ENCODE measurements around the gene CBLC. TPM values are rescaled to one million over a fixed set of nuclear protein-coding genes. Genes with fewer than 3 reads are reported as not detected.

CBLC gene
- total RNA-seq, 4 donors from 2014 or later, result 0.93 to 1.0 TPM; not detected in 2

DNA sequence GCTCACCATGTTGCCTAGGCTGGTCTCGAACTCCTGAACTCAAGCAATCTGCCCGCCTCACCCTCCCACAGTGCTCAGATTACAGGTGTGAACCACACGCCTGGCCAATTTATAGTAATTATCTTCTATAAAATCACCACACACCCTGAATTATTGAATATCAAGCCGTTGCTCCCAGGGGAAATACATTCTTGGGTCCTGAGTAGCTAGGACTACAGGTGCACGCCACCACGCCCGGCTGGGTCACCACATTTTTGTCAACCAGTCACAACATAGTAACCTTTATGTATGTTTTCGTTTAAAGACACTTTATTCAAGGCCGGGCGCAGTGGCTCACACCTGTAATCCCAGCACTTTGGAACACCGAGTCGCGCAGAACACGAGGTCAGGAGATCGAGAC, 8.3 kb downstream of the CBLC start:
- 87 to 93% methylated on average over 6 to 15 of the region's 15 CpGs for WGBS, 2 donors (ENCODE audit: low coverage in 1 of 2)
- H3K4me1 ChIP-seq, result peaks cover 0 to 7% (median 0%) of the 10 kb centered on the region in 3 donors
- no peaks in the 10 kb centered on the region for H3K9me3 ChIP-seq
- no peak overlapping the region for H3K4me3 ChIP-seq
- no peak overlapping the region for H3K27ac ChIP-seq
- TF ChIP-seq EP300 (IDR thresholded peaks at IDR 0.05) (no peak), POLR2A (IDR thresholded peaks at IDR 0.05) (no peak), POLR2AphosphoS5 (IDR thresholded peaks at IDR 0.05) (no peak)
- TF ChIP-seq, protein P1, sequence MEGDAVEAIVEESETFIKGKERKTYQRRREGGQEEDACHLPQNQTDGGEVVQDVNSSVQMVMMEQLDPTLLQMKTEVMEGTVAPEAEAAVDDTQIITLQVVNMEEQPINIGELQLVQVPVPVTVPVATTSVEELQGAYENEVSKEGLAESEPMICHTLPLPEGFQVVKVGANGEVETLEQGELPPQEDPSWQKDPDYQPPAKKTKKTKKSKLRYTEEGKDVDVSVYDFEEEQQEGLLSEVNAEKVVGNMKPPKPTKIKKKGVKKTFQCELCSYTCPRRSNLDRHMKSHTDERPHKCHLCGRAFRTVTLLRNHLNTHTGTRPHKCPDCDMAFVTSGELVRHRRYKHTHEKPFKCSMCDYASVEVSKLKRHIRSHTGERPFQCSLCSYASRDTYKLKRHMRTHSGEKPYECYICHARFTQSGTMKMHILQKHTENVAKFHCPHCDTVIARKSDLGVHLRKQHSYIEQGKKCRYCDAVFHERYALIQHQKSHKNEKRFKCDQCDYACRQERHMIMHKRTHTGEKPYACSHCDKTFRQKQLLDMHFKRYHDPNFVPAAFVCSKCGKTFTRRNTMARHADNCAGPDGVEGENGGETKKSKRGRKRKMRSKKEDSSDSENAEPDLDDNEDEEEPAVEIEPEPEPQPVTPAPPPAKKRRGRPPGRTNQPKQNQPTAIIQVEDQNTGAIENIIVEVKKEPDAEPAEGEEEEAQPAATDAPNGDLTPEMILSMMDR (IDR thresholded peaks at IDR 0.05), result no peak
- no peak for ATAC-seq
- H3K27me3 ChIP-seq, result no peaks in the 10 kb centered on the region
- no peaks in the 10 kb centered on the region for H3K36me3 ChIP-seq

DNA sequence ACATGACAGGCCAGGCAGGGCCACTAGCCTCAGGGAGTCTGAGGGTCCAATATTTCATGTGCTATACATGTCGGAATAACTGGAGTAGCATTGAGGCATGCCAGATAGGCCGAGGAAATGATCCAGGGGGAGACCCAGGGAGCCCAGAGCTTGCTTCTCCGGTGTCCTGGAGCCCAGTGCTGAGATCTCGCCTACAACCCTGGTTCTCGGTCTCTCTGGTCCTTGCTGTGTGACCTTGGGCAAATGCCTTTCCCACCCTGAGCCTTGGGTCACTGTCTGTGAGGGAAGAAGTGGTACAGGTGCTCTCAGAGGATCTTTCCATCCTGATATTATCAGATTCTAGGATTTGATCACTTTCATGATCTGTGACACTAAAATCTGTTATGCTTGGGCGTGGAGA, 11.3 kb downstream of the CBLC start:
- no peak for ATAC-seq
- TF ChIP-seq POLR2A (IDR thresholded peaks at IDR 0.05), result no peak
- TF ChIP-seq, protein P1 (IDR thresholded peaks at IDR 0.05), result no peak
- no peak for TF ChIP-seq POLR2AphosphoS5 (IDR thresholded peaks at IDR 0.05)
- no peak for TF ChIP-seq EP300 (IDR thresholded peaks at IDR 0.05)
- no peaks in the 10 kb centered on the region for H3K9me3 ChIP-seq
- no peak overlapping the region for H3K4me3 ChIP-seq
- no peaks in the 10 kb centered on the region for H3K36me3 ChIP-seq
- no peaks in the 10 kb centered on the region for H3K27me3 ChIP-seq
- no peak overlapping the region for H3K27ac ChIP-seq
- 84 to 100% methylated on average over 1 to 2 of the region's 6 CpGs for WGBS, 2 donors (ENCODE audit: low coverage in 1 of 2)
- peaks cover 0 to 7% (median 0%) of the 10 kb centered on the region in 3 donors for H3K4me1 ChIP-seq

DNA sequence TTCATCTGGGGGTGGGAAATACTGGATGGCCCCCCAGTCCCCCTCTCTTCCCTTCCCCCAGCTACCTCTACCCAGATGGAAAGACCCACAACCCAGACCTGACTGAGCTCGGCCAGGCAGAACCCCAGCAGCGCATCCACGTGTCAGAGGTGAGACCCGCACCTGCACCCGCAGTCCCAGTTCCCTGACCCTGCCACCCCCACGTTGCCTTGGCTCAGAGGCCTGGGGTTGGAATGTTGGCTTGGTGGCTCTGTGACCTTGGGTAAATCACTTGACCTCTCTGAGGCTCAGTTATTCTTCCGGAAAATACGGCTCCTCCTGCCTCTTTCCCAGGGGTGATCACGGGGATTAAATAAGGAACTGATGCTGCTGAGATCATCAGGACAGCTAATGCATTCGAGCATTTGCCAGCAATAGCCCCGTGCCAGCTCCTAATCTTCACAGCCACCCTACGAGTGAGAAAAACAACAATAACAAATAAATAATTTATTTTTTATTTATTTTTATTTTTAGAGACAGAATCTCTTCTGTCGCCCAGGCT, 12.3 kb downstream of the CBLC start:
- Histone ChIP-seq H3K4me3 (no peak overlapping the region), H3K27ac (no peak overlapping the region), H3K27me3 (no peaks in the 10 kb centered on the region), H3K4me1 (no peaks in the 10 kb centered on the region), H3K9me3 (no peaks in the 10 kb centered on the region), H3K36me3 (no peaks in the 10 kb centered on the region)
- no peak for ATAC-seq
- 67 to 80% methylated on average over 3 to 4 of the region's 13 CpGs for WGBS, 2 donors (ENCODE audit: low coverage in 1 of 2)
- TF ChIP-seq, protein P1 (IDR thresholded peaks at IDR 0.05), result no peak
- TF ChIP-seq POLR2A (IDR thresholded peaks at IDR 0.05), result no peak

DNA sequence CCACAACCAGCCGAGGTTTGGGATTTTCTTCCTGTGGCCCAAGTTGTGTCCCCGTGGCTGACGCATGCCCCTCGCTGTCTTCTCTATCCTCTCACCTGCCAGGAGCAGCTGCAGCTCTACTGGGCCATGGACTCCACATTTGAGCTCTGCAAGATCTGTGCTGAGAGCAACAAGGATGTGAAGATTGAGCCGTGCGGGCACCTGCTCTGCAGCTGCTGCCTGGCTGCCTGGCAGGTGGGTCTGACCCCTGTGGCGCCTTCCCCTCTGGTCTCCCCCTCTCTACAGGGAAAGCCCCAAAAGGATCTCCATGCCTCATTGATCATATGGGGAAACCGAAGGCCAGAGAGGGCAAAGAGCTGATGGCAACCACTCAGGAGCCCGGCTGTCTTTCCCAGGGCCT, 14.6 kb downstream of the CBLC start:
- H3K36me3 ChIP-seq, result no peaks in the 10 kb centered on the region
- peaks cover 0 to 11% (median 2%) of the 10 kb centered on the region in 3 donors for H3K4me1 ChIP-seq
- 75 to 100% methylated on average over 2 of the region's 9 CpGs for WGBS, 2 donors (ENCODE audit: low coverage in 1 of 2)
- H3K27ac ChIP-seq, result no peak overlapping the region
- TF ChIP-seq, protein P1 (IDR thresholded peaks at IDR 0.05), result no peak
- TF ChIP-seq POLR2A (IDR thresholded peaks at IDR 0.05) (no peak), EP300 (IDR thresholded peaks at IDR 0.05) (no peak), POLR2AphosphoS5 (IDR thresholded peaks at IDR 0.05) (no peak)
- H3K9me3 ChIP-seq, result no peaks in the 10 kb centered on the region
- H3K4me3 ChIP-seq, result no peak overlapping the region
- H3K27me3 ChIP-seq, result no peaks in the 10 kb centered on the region
- no peak for ATAC-seq

DNA sequence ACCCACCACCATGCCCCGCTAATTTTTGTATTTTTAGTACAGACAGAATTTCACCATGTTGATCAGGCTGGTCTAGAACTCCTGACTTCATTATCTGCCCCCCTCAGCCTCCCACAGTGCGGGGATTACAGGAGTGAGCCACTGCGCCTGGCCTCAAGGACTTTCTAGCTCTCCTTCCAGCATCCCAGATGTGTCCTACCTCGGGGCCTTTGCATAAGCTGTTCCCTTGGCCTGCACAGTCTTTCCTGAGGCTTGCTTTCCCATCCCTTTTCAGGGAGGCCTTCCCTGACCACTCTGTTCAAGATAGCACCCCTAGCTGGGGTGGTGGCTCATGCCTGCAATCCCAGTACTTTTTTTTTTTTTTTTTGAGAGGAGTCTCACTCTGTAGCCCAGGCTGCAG, 16.9 kb downstream of the CBLC start:
- Histone ChIP-seq H3K36me3 (no peaks in the 10 kb centered on the region), H3K4me3 (no peak overlapping the region), H3K27me3 (no peaks in the 10 kb centered on the region), H3K27ac (no peak overlapping the region), H3K9me3 (no peaks in the 10 kb centered on the region), H3K4me1 (peaks cover 0 to 12% (median 2%) of the 10 kb centered on the region in 3 donors)
- ATAC-seq, result no peak
- no peak for TF ChIP-seq POLR2AphosphoS5 (IDR thresholded peaks at IDR 0.05)
- TF ChIP-seq EP300 (IDR thresholded peaks at IDR 0.05), result no peak
- TF ChIP-seq, protein P1 (IDR thresholded peaks at IDR 0.05), result no peak
- no peak for TF ChIP-seq POLR2A (IDR thresholded peaks at IDR 0.05)
- WGBS, 2 donors (ENCODE audit: low coverage in 1 of 2), result 90 to 100% methylated on average over 2 to 4 of the region's 4 CpGs
